RWPE2 (cell line): ENCODE data around the gene SCN4B.

Experiments used
- ATAC-seq: fragments of 200-7000 bp; cut with Tn5 transposase; 3 replicates; pipeline ENCODE4 v1.9.1; 2021; ENCODE audit warnings: low read depth
- DNase-seq: peaks from one replicate; pipeline ENCODE4 v3.0.0-alpha.2; 2020; ENCODE audit warnings: low spot score
- H3K27ac ChIP-seq: fragments of 450-650 bp; 2 replicates; pipeline ENCODE4 v1.5.1; 2017; ENCODE audit warnings: mild to moderate bottlenecking; ENCODE audit not compliant: poor library complexity, severe bottlenecking
- H3K27me3 ChIP-seq: fragments of 250-450 bp; sonication (Bioruptor Pico); 2 replicates; pipeline ENCODE4 v1.5.1; 2021; ENCODE audit warnings: mild to moderate bottlenecking, moderate library complexity; ENCODE audit not compliant: insufficient read depth, poor library complexity, severe bottlenecking
- H3K36me3 ChIP-seq: fragments of 250-450 bp; sonication (Bioruptor Pico); 2 replicates; pipeline ENCODE4 v1.5.1; 2020; ENCODE audit warnings: low read depth, mild to moderate bottlenecking, moderate library complexity
- H3K4me1 ChIP-seq: fragments of 250-450 bp; sonication (Bioruptor Pico); 2 replicates; pipeline ENCODE4 v1.5.1; 2021; ENCODE audit warnings: mild to moderate bottlenecking, moderate library complexity; ENCODE audit not compliant: insufficient read depth, poor library complexity, severe bottlenecking
- H3K4me3 ChIP-seq: fragments of 250-450 bp; sonication (Bioruptor Pico); 2 replicates; pipeline ENCODE4 v1.5.1; 2021; ENCODE audit warnings: mild to moderate bottlenecking, moderate library complexity; ENCODE audit not compliant: severe bottlenecking
- H3K9me3 ChIP-seq: fragments of 250-450 bp; sonication (Bioruptor Pico); 2 replicates; pipeline ENCODE4 v1.5.1; 2021; ENCODE audit warnings: mild to moderate bottlenecking, moderate library complexity; ENCODE audit not compliant: severe bottlenecking
- CTCF ChIP-seq: fragments of 450-650 bp; IDR thresholded peaks from one replicate; pipeline ENCODE4 v1.5.1; 2017; ENCODE audit warnings: mild to moderate bottlenecking, moderate library complexity; ENCODE audit not compliant: poor library complexity, severe bottlenecking

SCN4B gene

GRCh38 chr11:118095967-118096367, 56.7 kb downstream of the SCN4B start:
- no peak for TF ChIP-seq CTCF
- ATAC-seq, result no peak

GRCh38 chr11:118095493-118095892, 57.1 kb downstream of the SCN4B start:
- TF ChIP-seq CTCF, result no peak
- Histone ChIP-seq H3K27me3 (no peaks in the 10 kb centered on the region), H3K9me3 (no peaks in the 10 kb centered on the region), H3K27ac (no peak overlapping the region), H3K4me1 (no peaks in the 10 kb centered on the region), H3K36me3 (no peaks in the 10 kb centered on the region), H3K4me3 (no peak overlapping the region)
- DNase-seq (no peak), ATAC-seq (no peak)

More at GRCh38 chr11:118095967-118096367, 56.7 kb downstream of the SCN4B start:
- DNase-seq, result no peak
- H3K36me3 ChIP-seq, result no peaks in the 10 kb centered on the region
- H3K27me3 ChIP-seq, result no peaks in the 10 kb centered on the region
- no peak overlapping the region for H3K27ac ChIP-seq
- H3K4me3 ChIP-seq, result no peak overlapping the region
- no peaks in the 10 kb centered on the region for H3K9me3 ChIP-seq
- H3K4me1 ChIP-seq, result no peaks in the 10 kb centered on the region

GRCh38 chr11:118092907-118093571, 59.6 kb downstream of the SCN4B start:
- DNase-seq, result no peak
- H3K27ac ChIP-seq, result no peak overlapping the region
- H3K9me3 ChIP-seq, result no peaks in the 10 kb centered on the region
- H3K4me3 ChIP-seq, result no peak overlapping the region
- TF ChIP-seq CTCF, result no peak
- H3K4me1 ChIP-seq, result no peaks in the 10 kb centered on the region
- ATAC-seq, result no peak
- no peaks in the 10 kb centered on the region for H3K27me3 ChIP-seq
- H3K36me3 ChIP-seq, result no peaks in the 10 kb centered on the region

GRCh38 chr11:118091690-118092089, 60.9 kb downstream of the SCN4B start:
- Histone ChIP-seq H3K36me3 (no peaks in the 10 kb centered on the region), H3K27ac (no peak overlapping the region), H3K9me3 (no peaks in the 10 kb centered on the region), H3K4me3 (no peak overlapping the region), H3K4me1 (no peaks in the 10 kb centered on the region), H3K27me3 (no peaks in the 10 kb centered on the region)
- no peak for TF ChIP-seq CTCF
- DNase-seq (no peak), ATAC-seq (no peak)

GRCh38 chr11:118090545-118091162, 62.0 kb downstream of the SCN4B start:
- ATAC-seq, result no peak
- H3K27me3 ChIP-seq, result no peaks in the 10 kb centered on the region
- H3K4me3 ChIP-seq, result no peak overlapping the region
- DNase-seq, result no peak
- no peak overlapping the region for H3K27ac ChIP-seq
- H3K36me3 ChIP-seq, result no peaks in the 10 kb centered on the region
- H3K9me3 ChIP-seq, result no peaks in the 10 kb centered on the region
- H3K4me1 ChIP-seq, result no peaks in the 10 kb centered on the region
- no peak for TF ChIP-seq CTCF
